Small intestine (tissue), 7 donors: ENCODE results near the gene ITGB5. TPM values are rescaled to one million over a fixed set of nuclear protein-coding genes. Genes with fewer than 3 reads are reported as not detected.

Experiments
- DNase-seq, 2 donors: peaks; one replicate each; pipeline versions ENCODE4 v3.0.0 to v3.0.0-alpha.2; 2013
- FAIRE-seq: peaks from 2 replicates; lab custom pipeline; 2012; peaks lifted over from hg19 to GRCh38; lab: Jason Lieb, UNC
- H3K27ac ChIP-seq, 3 donors: one replicate each; pipeline ENCODE4 v1.5.1; 2013; ENCODE audit warnings: low read length in 2 of 3, mild to moderate bottlenecking in 2 of 3, control low read depth in 1 of 3, inconsistent platforms in 1 of 3, low read depth in 1 of 3, moderate library complexity in 1 of 3
- H3K27me3 ChIP-seq, 3 donors: one replicate each; pipeline ENCODE4 v1.6.1; 2013; ENCODE audit warnings: low read length in 3 of 3, inconsistent platforms in 1 of 3; ENCODE audit not compliant: control insufficient read depth in 3 of 3, insufficient read depth in 3 of 3
- H3K36me3 ChIP-seq, 3 donors: one replicate each; pipeline ENCODE4 v1.6.1; 2013; ENCODE audit warnings: low read length in 3 of 3, inconsistent platforms in 1 of 3, low read depth in 1 of 3, mild to moderate bottlenecking in 1 of 3, moderate library complexity in 1 of 3; ENCODE audit not compliant: control insufficient read depth in 3 of 3, insufficient read depth in 2 of 3
- H3K4me1 ChIP-seq, 3 donors: one replicate each; pipeline ENCODE4 v1.6.1; 2013; ENCODE audit warnings: low read length in 2 of 3, inconsistent platforms in 1 of 3, low read depth in 1 of 3, mild to moderate bottlenecking in 1 of 3, moderate library complexity in 1 of 3; ENCODE audit not compliant: control insufficient read depth in 3 of 3, insufficient read depth in 2 of 3
- H3K4me3 ChIP-seq, 3 donors: one replicate each; pipeline ENCODE4 v1.5.1; 2013; ENCODE audit warnings: low read length in 3 of 3, control low read depth in 1 of 3, inconsistent platforms in 1 of 3, low read depth in 1 of 3, mild to moderate bottlenecking in 1 of 3, moderate library complexity in 1 of 3
- H3K9me3 ChIP-seq, 2 donors: one replicate each; pipeline ENCODE4 v1.6.1; 2013; ENCODE audit warnings: low read depth in 1 of 2, low read length in 1 of 2; ENCODE audit not compliant: control insufficient read depth in 2 of 2, insufficient read depth in 1 of 2
- WGBS, 3 donors: extraction: QIAGEN DNeasy Blood & Tissue Kit; methylation state at CpG; one replicate each; pipeline ENCODE4 v1.1.7; 2013; 5-methylcytosine and 5-hydroxymethylcytosine counted together
- polyA plus RNA-seq, 4 donors: library from polyadenylated mRNA; stranded (reverse) in 3 of 4; unstranded in 1 of 4; fragments of 200-250 nt in 3 of 4; fragments of 120-200 nt in 1 of 4; gene quantifications; one replicate each; pipeline versions ENCODE4 v1.2.1 to v1.2.3, GENCODE V29; 2013
- donor health status: healthy with polysubstance abuse.
- donor health status: control.
- donor health status: control.
- donor health status: Bipolar disorder and iron deficiency.
- donor health status: healthy.

The ITGB5 gene
- polyA plus RNA-seq, 4 donors: 9.4 to 74.3 (median 21.9) TPM

GRCh38 chr3:124926426-124927101, 39.4 kb upstream of the ITGB5 start:
- peak overlapping the region in 1 of 3 donors; percentile 89 for H3K4me3 ChIP-seq
- H3K36me3 ChIP-seq: peaks cover 5 to 48% (median 17%) of the 10 kb centered on the region in 3 donors
- FAIRE-seq: no peak
- H3K9me3 ChIP-seq: no peaks in the 10 kb centered on the region
- DNase-seq: peak in 1 of 2 donors; percentile 53
- H3K27me3 ChIP-seq: peaks cover 0 to 2% (median 0%) of the 10 kb centered on the region in 3 donors
- peaks cover 0 to 17% (median 7%) of the 10 kb centered on the region in 3 donors for H3K4me1 ChIP-seq
- WGBS, 3 donors: 42 to 67% (median 48%) methylated on average over 4 of the region's 4 CpGs
- H3K27ac ChIP-seq: peak overlapping the region; percentile 14 to 98 (median 37)

- FAIRE-seq: no peak
- H3K27ac ChIP-seq: no peak overlapping the region
- peaks cover 5 to 56% (median 26%) of the 10 kb centered on the region in 3 donors for H3K36me3 ChIP-seq
Measured at GRCh38 chr3:124924741-124925140, 37.6 kb upstream of the ITGB5 start.

GRCh38 chr3:124923833-124924232, 36.7 kb upstream of the ITGB5 start:
- Histone ChIP-seq H3K9me3 (no peaks in the 10 kb centered on the region), H3K36me3 (peaks cover 5 to 55% (median 30%) of the 10 kb centered on the region in 3 donors), H3K4me1 (peaks cover 0 to 12% (median 7%) of the 10 kb centered on the region in 3 donors), H3K4me3 (no peak overlapping the region), H3K27me3 (peaks cover 0 to 2% (median 0%) of the 10 kb centered on the region in 3 donors), H3K27ac (peak overlapping the region in 1 of 3 donors; percentile 14)
- DNase-seq (no peak), FAIRE-seq (no peak)

More at GRCh38 chr3:124924741-124925140, 37.6 kb upstream of the ITGB5 start:
- WGBS, 3 donors: 76 to 91% (median 81%) methylated on average over 2 of the region's 2 CpGs
- H3K9me3 ChIP-seq: no peaks in the 10 kb centered on the region
- peaks cover 0 to 2% (median 0%) of the 10 kb centered on the region in 3 donors for H3K27me3 ChIP-seq
- no peak overlapping the region for H3K4me3 ChIP-seq
- H3K4me1 ChIP-seq: peaks cover 0 to 17% (median 7%) of the 10 kb centered on the region in 3 donors
- no peak for DNase-seq

DNA sequence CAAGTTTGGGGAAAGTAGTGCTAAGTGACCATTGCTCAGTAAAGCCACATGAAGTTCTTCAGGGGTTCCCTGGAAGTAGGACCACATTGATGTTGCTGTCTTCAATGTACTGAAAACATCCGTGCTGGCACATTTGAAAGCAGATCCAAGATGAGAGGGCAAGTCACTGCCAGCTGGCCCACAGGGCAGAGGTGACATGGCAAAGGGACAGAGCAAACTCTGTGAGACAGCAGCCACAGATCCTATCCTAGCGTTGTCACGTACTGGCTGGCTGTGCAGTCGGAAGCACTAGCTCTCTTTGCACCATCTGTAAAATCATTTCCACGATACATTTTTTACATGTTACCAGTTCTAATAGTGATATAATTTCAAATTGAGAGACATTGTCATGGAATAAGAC, 33.6 kb upstream of the ITGB5 start:
- 86 to 95% (median 94%) methylated on average over 5 of the region's 5 CpGs for WGBS, 3 donors
- DNase-seq: no peak
- FAIRE-seq: no peak
- Histone ChIP-seq H3K36me3 (peaks cover 5 to 63% (median 29%) of the 10 kb centered on the region in 3 donors), H3K27me3 (peaks cover 0 to 2% (median 0%) of the 10 kb centered on the region in 3 donors), H3K4me3 (no peak overlapping the region), H3K27ac (no peak overlapping the region), H3K4me1 (no peaks in the 10 kb centered on the region), H3K9me3 (no peaks in the 10 kb centered on the region)

GRCh38 chr3:124919756-124920155, 32.6 kb upstream of the ITGB5 start:
- no peak for FAIRE-seq
- Histone ChIP-seq H3K4me1 (no peaks in the 10 kb centered on the region), H3K4me3 (no peak overlapping the region), H3K9me3 (no peaks in the 10 kb centered on the region), H3K36me3 (peaks cover 5 to 69% (median 29%) of the 10 kb centered on the region in 3 donors), H3K27me3 (peaks cover 0 to 2% (median 0%) of the 10 kb centered on the region in 3 donors), H3K27ac (no peak overlapping the region)
- no peak for DNase-seq
- WGBS, 3 donors: 60 to 83% (median 80%) methylated on average over 2 of the region's 2 CpGs

DNA sequence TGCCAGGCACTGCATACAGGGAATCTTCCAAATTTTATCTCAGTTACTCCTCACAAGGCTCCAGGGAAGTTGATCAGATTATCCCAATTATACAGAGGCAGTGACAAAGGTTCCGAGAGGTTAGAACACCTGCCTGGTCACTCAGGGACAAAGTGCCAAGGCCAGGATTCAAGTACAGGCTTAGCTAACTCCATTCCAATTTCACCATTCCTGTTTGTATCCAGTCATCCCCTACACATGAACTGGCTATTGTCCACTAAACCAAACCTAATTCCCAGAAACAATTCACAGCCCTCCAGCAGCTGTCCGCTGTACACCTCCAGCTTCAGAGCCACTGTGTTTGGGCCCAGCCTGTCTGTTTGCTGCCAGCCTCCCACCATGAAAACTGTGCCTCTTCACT, 31.4 kb upstream of the ITGB5 start:
- H3K9me3 ChIP-seq: no peaks in the 10 kb centered on the region
- H3K27ac ChIP-seq: no peak overlapping the region
- H3K36me3 ChIP-seq: peaks cover 4 to 78% (median 28%) of the 10 kb centered on the region in 3 donors
- H3K27me3 ChIP-seq: no peaks in the 10 kb centered on the region
- H3K4me3 ChIP-seq: no peak overlapping the region
- no peaks in the 10 kb centered on the region for H3K4me1 ChIP-seq
- FAIRE-seq (no peak), DNase-seq (no peak)
- 86 to 93% (median 93%) methylated on average over 2 of the region's 2 CpGs for WGBS, 3 donors

DNA sequence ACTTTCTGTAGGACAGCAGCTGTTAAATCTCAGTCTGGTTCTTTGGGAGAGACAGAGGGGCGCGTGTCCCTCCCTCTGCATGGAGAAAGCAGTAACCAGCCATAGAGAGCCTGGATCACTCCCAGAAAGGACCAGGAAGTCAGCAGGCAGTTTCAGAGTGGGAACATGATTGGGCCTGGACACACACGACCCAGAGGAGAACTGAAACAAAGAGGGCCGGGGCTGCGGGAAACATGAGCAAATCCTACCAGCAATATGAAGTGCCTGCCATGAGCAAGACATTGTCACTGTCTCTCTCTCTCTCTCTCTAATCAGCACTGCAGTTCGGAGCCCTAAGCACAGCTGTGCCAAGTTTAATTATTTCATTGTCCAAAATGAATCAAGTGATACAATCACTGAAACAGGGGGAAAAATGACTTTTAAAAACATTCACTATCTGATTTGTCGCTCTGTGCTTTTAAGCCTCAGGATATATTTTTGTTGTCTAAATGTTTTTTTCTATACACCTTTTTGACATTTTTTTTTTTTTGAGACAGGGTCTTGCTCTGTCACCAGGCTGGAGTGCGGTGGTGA, 29.8 kb upstream of the ITGB5 start:
- no peaks in the 10 kb centered on the region for H3K27me3 ChIP-seq
- 65 to 87% (median 80%) methylated on average over 8 of the region's 8 CpGs for WGBS, 3 donors
- no peak overlapping the region for H3K4me3 ChIP-seq
- no peak for DNase-seq
- H3K27ac ChIP-seq: no peak overlapping the region
- H3K9me3 ChIP-seq: no peaks in the 10 kb centered on the region
- FAIRE-seq: no peak
- peaks cover 4 to 91% (median 24%) of the 10 kb centered on the region in 3 donors for H3K36me3 ChIP-seq
- no peaks in the 10 kb centered on the region for H3K4me1 ChIP-seq

DNA sequence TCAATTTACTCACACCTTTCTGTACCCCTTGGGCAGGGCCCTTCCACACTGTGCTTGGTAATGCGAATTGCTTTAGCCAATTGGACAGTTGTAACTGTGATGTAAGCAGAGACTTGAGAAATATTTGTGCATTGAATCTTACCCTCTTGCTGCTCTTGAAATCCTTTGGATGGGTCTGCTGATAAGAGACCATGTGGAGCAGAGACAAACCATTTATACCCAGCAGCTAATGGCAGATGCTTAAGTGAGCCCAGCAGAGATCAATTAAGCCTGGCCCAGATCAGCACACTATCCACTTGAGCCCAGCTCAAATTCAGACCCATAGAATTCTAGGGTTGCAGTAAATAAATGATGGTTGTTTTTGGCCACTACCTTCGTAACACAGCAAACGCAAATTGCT, 28.1 kb upstream of the ITGB5 start:
- Histone ChIP-seq H3K4me1 (no peaks in the 10 kb centered on the region), H3K9me3 (no peaks in the 10 kb centered on the region), H3K4me3 (no peak overlapping the region), H3K27ac (no peak overlapping the region), H3K27me3 (no peaks in the 10 kb centered on the region), H3K36me3 (peaks cover 4 to 85% (median 22%) of the 10 kb centered on the region in 3 donors)
- no peak for FAIRE-seq
- DNase-seq: no peak
- 95 to 98% (median 96%) methylated on average over 3 of the region's 3 CpGs for WGBS, 3 donors
